ENCODE data around the gene GOLT1A.

The GOLT1A gene

DNA sequence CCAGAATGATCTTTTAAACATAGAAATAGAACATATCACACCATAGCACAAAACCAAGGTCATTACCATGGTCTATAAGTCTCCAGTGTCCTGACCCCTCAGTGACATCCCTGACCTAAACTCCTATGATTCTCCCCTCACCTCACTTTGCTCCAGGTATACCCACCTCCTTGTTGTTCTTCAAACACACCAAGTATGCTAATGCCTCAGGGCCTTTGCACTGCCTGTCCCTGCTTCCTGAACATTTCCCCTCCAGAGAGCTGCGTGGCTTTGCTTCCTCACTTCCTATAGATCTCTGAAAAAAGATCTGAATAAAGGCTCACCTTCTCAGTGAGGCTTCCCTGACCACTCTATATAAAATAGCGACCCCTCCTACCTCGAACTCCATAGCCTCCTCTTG is 1.1 kb downstream of the GOLT1A start:
- TF ChIP-seq, protein P1, sequence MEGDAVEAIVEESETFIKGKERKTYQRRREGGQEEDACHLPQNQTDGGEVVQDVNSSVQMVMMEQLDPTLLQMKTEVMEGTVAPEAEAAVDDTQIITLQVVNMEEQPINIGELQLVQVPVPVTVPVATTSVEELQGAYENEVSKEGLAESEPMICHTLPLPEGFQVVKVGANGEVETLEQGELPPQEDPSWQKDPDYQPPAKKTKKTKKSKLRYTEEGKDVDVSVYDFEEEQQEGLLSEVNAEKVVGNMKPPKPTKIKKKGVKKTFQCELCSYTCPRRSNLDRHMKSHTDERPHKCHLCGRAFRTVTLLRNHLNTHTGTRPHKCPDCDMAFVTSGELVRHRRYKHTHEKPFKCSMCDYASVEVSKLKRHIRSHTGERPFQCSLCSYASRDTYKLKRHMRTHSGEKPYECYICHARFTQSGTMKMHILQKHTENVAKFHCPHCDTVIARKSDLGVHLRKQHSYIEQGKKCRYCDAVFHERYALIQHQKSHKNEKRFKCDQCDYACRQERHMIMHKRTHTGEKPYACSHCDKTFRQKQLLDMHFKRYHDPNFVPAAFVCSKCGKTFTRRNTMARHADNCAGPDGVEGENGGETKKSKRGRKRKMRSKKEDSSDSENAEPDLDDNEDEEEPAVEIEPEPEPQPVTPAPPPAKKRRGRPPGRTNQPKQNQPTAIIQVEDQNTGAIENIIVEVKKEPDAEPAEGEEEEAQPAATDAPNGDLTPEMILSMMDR (conservative IDR thresholded peaks at IDR 0.05) = no peak

DNA sequence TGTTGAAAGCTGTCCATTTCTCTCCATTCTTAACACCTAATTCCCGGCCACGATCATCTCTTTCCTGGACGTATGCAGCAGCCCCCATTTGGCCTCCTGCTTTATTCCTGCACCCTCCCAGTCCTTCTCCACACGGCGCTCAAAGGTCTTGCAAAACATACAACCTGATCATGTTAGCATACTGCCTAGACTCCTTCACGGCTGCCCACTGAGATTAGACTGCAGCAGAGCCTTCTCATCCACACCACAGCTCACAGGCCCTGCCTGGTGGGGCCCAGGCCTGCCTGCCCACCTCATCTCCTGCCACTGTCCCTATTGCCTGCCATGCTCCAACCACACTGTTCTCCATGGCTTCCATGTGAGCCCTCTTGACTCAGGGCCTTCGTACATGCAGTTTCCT is 2.7 kb downstream of the GOLT1A start:
- TF ChIP-seq, protein P1 (conservative IDR thresholded peaks at IDR 0.05) = no peak
- no peak overlapping the region for H3K27ac ChIP-seq

More for the DNA sequence above, 1.1 kb downstream of the GOLT1A start:
- H3K27ac ChIP-seq = no peak overlapping the region

DNA sequence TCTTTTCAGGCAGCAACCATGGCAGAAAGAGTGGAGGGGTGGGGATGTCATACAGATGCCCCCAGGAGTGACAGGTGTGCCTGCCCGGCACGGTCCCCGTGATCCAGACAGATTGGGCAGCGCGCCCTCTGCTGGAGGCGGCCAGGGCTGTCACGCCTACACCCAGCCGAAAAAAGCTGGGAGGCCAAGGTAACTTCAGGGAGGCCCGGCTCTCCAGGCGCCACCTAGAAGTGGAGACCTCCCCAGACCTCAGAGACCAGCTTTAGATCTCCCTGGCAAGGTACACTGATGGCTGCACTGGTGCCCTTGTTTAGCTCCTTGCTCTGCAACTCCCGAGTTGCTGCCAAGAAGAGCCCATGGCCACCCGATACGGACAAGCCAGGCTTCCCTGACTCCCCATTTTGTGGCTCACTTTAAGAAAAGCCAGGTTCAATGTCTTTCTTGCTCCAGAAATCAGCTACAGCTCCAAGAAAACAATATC is 6.6 kb downstream of the GOLT1A start:
- TF ChIP-seq, protein P1 (conservative IDR thresholded peaks at IDR 0.05) = peak; percentile 96
- H3K27ac ChIP-seq = no peak overlapping the region

DNA sequence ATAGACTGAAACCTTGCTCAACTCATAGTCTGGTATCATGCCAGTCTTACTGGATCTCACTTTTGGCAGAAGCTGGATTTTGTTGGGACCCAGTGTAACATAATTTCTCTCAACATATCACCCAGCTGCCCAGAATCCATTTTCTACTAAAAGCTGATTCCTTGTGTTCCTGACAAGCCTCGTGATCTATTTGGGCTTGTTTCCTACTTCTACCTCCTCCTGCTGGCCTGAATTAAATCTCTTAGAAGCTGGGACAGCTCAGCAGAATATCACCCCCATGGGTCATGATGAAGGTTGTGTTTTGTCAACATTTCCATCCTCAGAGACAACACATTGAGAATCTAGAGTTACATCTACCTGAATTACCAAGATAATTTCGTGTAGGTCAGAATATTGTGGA is 7.7 kb downstream of the GOLT1A start:
- H3K27ac ChIP-seq = no peak overlapping the region
- TF ChIP-seq, protein P1 (conservative IDR thresholded peaks at IDR 0.05) = no peak

- TF ChIP-seq, protein P1 (conservative IDR thresholded peaks at IDR 0.05) = no peak
Measured at GRCh38 chr1:204205486-204205885, 8.3 kb downstream of the GOLT1A start.

DNA sequence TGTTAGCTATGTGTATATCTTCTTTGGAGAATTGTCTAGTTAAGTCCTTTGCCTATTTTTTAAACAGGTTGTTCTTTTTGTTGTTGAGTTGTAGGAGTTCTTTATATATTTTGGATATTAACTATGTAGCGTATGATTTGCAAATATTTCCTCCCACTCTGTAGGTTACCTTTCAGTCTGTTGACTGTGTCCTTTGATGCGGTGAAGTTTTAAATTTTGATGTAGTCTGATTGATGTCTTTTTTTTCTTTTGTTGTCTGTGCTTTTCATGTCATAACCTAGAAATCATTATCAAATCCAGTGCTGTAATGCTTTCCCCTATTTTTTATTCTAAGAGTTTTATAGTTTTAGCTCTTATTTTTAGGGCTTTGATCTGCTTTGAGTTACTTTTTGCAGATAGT is 8.8 kb downstream of the GOLT1A start:
- no peak overlapping the region for H3K27ac ChIP-seq
- TF ChIP-seq, protein P1 (conservative IDR thresholded peaks at IDR 0.05) = no peak

More at GRCh38 chr1:204205486-204205885, 8.3 kb downstream of the GOLT1A start:
- H3K27ac ChIP-seq = no peak overlapping the region

DNA sequence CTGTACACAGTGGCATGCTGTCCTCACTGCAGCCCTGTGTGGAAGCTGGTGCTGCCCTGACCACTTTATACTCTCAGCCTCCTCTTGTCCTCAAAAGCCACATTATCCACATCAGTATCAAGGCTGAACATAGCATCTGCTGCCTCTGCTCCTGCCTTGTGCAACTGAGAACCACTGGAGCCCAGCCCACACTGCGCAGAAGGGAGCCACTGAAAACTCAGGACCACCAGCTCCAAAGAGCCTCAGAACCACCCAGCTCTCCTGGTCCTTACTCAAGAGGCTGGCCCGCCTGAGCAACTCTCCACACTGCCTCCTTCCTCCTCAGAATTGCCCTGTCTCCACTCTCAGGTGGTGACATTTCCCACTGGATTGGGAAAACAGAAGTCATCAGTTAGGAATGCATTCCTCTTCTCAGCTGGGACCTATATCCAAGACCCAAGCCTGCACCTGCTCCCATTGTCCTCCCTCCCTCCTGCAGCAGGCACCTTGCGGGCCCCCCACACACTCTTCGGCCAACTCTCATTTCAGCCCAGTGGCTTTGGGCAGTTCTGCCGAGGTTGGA is 10.5 kb downstream of the GOLT1A start:
- H3K27ac ChIP-seq = no peak overlapping the region
- TF ChIP-seq, protein P1 (conservative IDR thresholded peaks at IDR 0.05) = no peak
